ENCODE results near the gene HDDC2. TPM values are rescaled to one million over a fixed set of nuclear protein-coding genes. Genes with fewer than 3 reads are reported as not detected.

Gene HDDC2
- polyA plus RNA-seq, 1 donor from 2014 or later, result 75.2 TPM

- H3K27me3 ChIP-seq (ENCODE audit: insufficient read depth, low read depth, low read length), result no peaks in the 10 kb centered on the region
- H3K36me3 ChIP-seq (ENCODE audit: insufficient read depth, low read length), result no peaks in the 10 kb centered on the region
- H3K9me2 ChIP-seq (ENCODE audit: insufficient read depth, low read length), result no peaks in the 10 kb centered on the region
- H4K20me1 ChIP-seq (ENCODE audit: insufficient read depth), result no peaks in the 10 kb centered on the region
- H3K9me3 ChIP-seq (ENCODE audit: low read length), result no peaks in the 10 kb centered on the region
- H3K27ac ChIP-seq (ENCODE audit: low read length), result no peak overlapping the region
- H2AFZ ChIP-seq (ENCODE audit: low read depth, low read length), result no peak overlapping the region
- no peak overlapping the region for H3K4me3 ChIP-seq (ENCODE audit: low read length)
- no peak overlapping the region for H3K9ac ChIP-seq (ENCODE audit: low read length)
- no peaks in the 10 kb centered on the region for H3K79me2 ChIP-seq (replicated peaks; ENCODE audit: insufficient read depth, low read length)
- H3K4me2 ChIP-seq (ENCODE audit: low read length), result no peak overlapping the region
- TF ChIP-seq RAD21 (conservative IDR thresholded peaks at IDR 0.05) (no peak), EZH2 (IDR thresholded peaks at IDR 0.05; ENCODE audit: borderline replicate concordance, insufficient read depth, low read length, poor library complexity, severe bottlenecking) (no peak), CTCF (IDR thresholded peaks at IDR 0.05; ENCODE audit: poor library complexity, severe bottlenecking) (no peak), MXI1 (conservative IDR thresholded peaks at IDR 0.05; ENCODE audit: poor library complexity, severe bottlenecking) (no peak), REST (IDR thresholded peaks at IDR 0.05; ENCODE audit: borderline replicate concordance) (no peak), TAF1 (IDR thresholded peaks at IDR 0.05; ENCODE audit: low read depth) (no peak), POLR2AphosphoS5 (IDR thresholded peaks at IDR 0.05) (no peak), SMC3 (conservative IDR thresholded peaks at IDR 0.05; ENCODE audit: poor library complexity) (no peak), EP300 (conservative IDR thresholded peaks at IDR 0.05; ENCODE audit: poor library complexity, severe bottlenecking) (no peak)
- no peaks in the 10 kb centered on the region for H3F3A ChIP-seq (ENCODE audit: insufficient read depth, low read length, poor library complexity, severe bottlenecking)
Measured at GRCh38 chr6:125259354-125259736, 42.4 kb downstream of the HDDC2 start.

GRCh38 chr6:125258651-125259353 lies 43.0 kb downstream of the HDDC2 start:
- no peaks in the 10 kb centered on the region for H3K9me2 ChIP-seq (ENCODE audit: insufficient read depth, low read length)
- H3K4me3 ChIP-seq (ENCODE audit: low read length), result no peak overlapping the region
- H3K27ac ChIP-seq (ENCODE audit: low read length), result no peak overlapping the region
- H3K27me3 ChIP-seq (ENCODE audit: insufficient read depth, low read depth, low read length), result no peaks in the 10 kb centered on the region
- H3K9ac ChIP-seq (ENCODE audit: low read length), result no peak overlapping the region
- H3F3A ChIP-seq (ENCODE audit: insufficient read depth, low read length, poor library complexity, severe bottlenecking), result no peaks in the 10 kb centered on the region
- H3K9me3 ChIP-seq (ENCODE audit: low read length), result no peaks in the 10 kb centered on the region
- H3K36me3 ChIP-seq (ENCODE audit: insufficient read depth, low read length), result no peaks in the 10 kb centered on the region
- TF ChIP-seq TAF1 (IDR thresholded peaks at IDR 0.05; ENCODE audit: low read depth) (no peak), POLR2AphosphoS5 (IDR thresholded peaks at IDR 0.05) (no peak), SMC3 (conservative IDR thresholded peaks at IDR 0.05; ENCODE audit: poor library complexity) (no peak), MXI1 (conservative IDR thresholded peaks at IDR 0.05; ENCODE audit: poor library complexity, severe bottlenecking) (no peak), CTCF (IDR thresholded peaks at IDR 0.05; ENCODE audit: poor library complexity, severe bottlenecking) (no peak), EZH2 (IDR thresholded peaks at IDR 0.05; ENCODE audit: borderline replicate concordance, insufficient read depth, low read length, poor library complexity, severe bottlenecking) (no peak), REST (IDR thresholded peaks at IDR 0.05; ENCODE audit: borderline replicate concordance) (no peak), EP300 (conservative IDR thresholded peaks at IDR 0.05; ENCODE audit: poor library complexity, severe bottlenecking) (no peak), RAD21 (conservative IDR thresholded peaks at IDR 0.05) (no peak)
- no peak overlapping the region for H3K4me2 ChIP-seq (ENCODE audit: low read length)
- no peaks in the 10 kb centered on the region for H4K20me1 ChIP-seq (ENCODE audit: insufficient read depth)
- no peak overlapping the region for H2AFZ ChIP-seq (ENCODE audit: low read depth, low read length)
- no peaks in the 10 kb centered on the region for H3K79me2 ChIP-seq (replicated peaks; ENCODE audit: insufficient read depth, low read length)
